H9 (cell line): Measurements from ENCODE around the gene WDR6. TPM values are rescaled to one million over a fixed set of nuclear protein-coding genes. Genes with fewer than 3 reads are reported as not detected.

Experiments used
- DNase-seq: peaks from one replicate; pipeline ENCODE4 v3.0.0-alpha.2; 2017
- H2AFZ ChIP-seq: one replicate; pipeline ENCODE4 v1.6.1; 2013; ENCODE audit warnings: mild to moderate bottlenecking, low read length, control low read depth, moderate library complexity
- H2AK5ac ChIP-seq: 2 replicates; pipeline ENCODE4 v1.6.1; 2013; ENCODE audit warnings: low read length, control low read depth, mixed read lengths; ENCODE audit not compliant: insufficient read length
- H2BK120ac ChIP-seq: one replicate; pipeline ENCODE4 v1.6.1; 2013; ENCODE audit warnings: low read depth, mild to moderate bottlenecking, low read length, control low read depth, inconsistent platforms; ENCODE audit not compliant: poor library complexity, severe bottlenecking
- H2BK12ac ChIP-seq: 2 replicates; pipeline ENCODE4 v1.6.1; 2013; ENCODE audit warnings: low read length, control low read depth, mixed read lengths, low read depth; ENCODE audit not compliant: insufficient read length
- H2BK15ac ChIP-seq: 2 replicates; pipeline ENCODE4 v1.6.1; 2013; ENCODE audit warnings: low read depth, low read length, control low read depth
- H2BK20ac ChIP-seq: one replicate; pipeline ENCODE4 v1.6.1; 2013; ENCODE audit warnings: low read depth, mild to moderate bottlenecking, low read length, control low read depth, inconsistent platforms; ENCODE audit not compliant: poor library complexity, severe bottlenecking
- H2BK5ac ChIP-seq: 2 replicates; pipeline ENCODE4 v1.6.1; 2013; ENCODE audit warnings: low read length, control low read depth, mixed read lengths; ENCODE audit not compliant: insufficient read length
- H3K14ac ChIP-seq: 2 replicates; pipeline ENCODE4 v1.6.1; 2013; ENCODE audit warnings: low read length, control low read depth; ENCODE audit not compliant: insufficient read depth
- H3K18ac ChIP-seq: 2 replicates; pipeline ENCODE4 v1.6.1; 2013; ENCODE audit warnings: low read depth, mild to moderate bottlenecking, mixed read lengths, low read length, control low read depth; ENCODE audit not compliant: insufficient read length
- H3K23ac ChIP-seq: 2 replicates; pipeline ENCODE4 v1.6.1; 2013; ENCODE audit warnings: low read length, control low read depth, mixed read lengths, low read depth; ENCODE audit not compliant: insufficient read length
- H3K23me2 ChIP-seq: 2 replicates; pipeline ENCODE4 v1.6.1; 2013; ENCODE audit warnings: low read depth, mild to moderate bottlenecking, mixed read lengths, low read length, control low read depth; ENCODE audit not compliant: insufficient read length, poor library complexity, severe bottlenecking
- H3K27ac ChIP-seq: 2 replicates; pipeline ENCODE4 v1.5.1; 2013; ENCODE audit warnings: low read length, control low read depth, mixed read lengths, low read depth; ENCODE audit not compliant: insufficient read length
- H3K27me3 ChIP-seq: 2 replicates; pipeline ENCODE4 v1.6.1; 2013; ENCODE audit warnings: low read length, control low read depth, inconsistent platforms; ENCODE audit not compliant: insufficient read depth
- H3K4ac ChIP-seq: 2 replicates; pipeline ENCODE4 v1.6.1; 2013; ENCODE audit warnings: low read depth, mild to moderate bottlenecking, control low read depth, inconsistent platforms, low read length, moderate library complexity
- H3K4me1 ChIP-seq: 2 replicates; pipeline ENCODE4 v1.6.1; 2013; ENCODE audit warnings: low read length, control low read depth, inconsistent platforms; ENCODE audit not compliant: insufficient read depth
- H3K4me2 ChIP-seq: 2 replicates; pipeline ENCODE4 v1.6.1; 2013; ENCODE audit warnings: low read length, control low read depth, mixed read lengths; ENCODE audit not compliant: insufficient read length, insufficient read depth
- H3K56ac ChIP-seq: 2 replicates; pipeline ENCODE4 v1.6.1; 2013; ENCODE audit warnings: low read depth, mild to moderate bottlenecking, mixed read lengths, low read length, control low read depth; ENCODE audit not compliant: insufficient read length
- H3K79me1 ChIP-seq: 2 replicates; pipeline ENCODE4 v1.6.1; 2013; ENCODE audit warnings: low read depth, mild to moderate bottlenecking, moderate library complexity, low read length, control low read depth, inconsistent platforms; ENCODE audit not compliant: insufficient read depth, poor library complexity, severe bottlenecking
- H3K79me2 ChIP-seq: 2 replicates; pipeline ENCODE4 v1.6.1; 2013; ENCODE audit warnings: low read length, control low read depth, inconsistent platforms; ENCODE audit not compliant: insufficient read depth
- H3K9ac ChIP-seq: 2 replicates; pipeline ENCODE4 v1.6.1; 2013; ENCODE audit warnings: low read length, control low read depth, mixed read lengths; ENCODE audit not compliant: insufficient read length; ENCODE audit errors: extremely low read depth
- H3K9me3 ChIP-seq: one replicate; pipeline ENCODE4 v1.6.1; 2013; ENCODE audit warnings: low read depth, low read length, inconsistent platforms; ENCODE audit not compliant: control insufficient read depth
- H3T11ph ChIP-seq: one replicate; pipeline ENCODE4 v1.6.1; 2013; ENCODE audit warnings: mild to moderate bottlenecking, low read length, control low read depth, inconsistent platforms
- H4K20me1 ChIP-seq: one replicate; pipeline ENCODE4 v1.6.1; 2013; ENCODE audit not compliant: control insufficient read depth, insufficient read length, insufficient read depth
- H4K5ac ChIP-seq: 2 replicates; pipeline ENCODE4 v1.6.1; 2013; ENCODE audit warnings: low read depth, mild to moderate bottlenecking, mixed read lengths, low read length, control low read depth; ENCODE audit not compliant: insufficient read length
- H4K8ac ChIP-seq: replicated peaks from 2 replicates; pipeline ENCODE4 v1.6.1; 2013; ENCODE audit warnings: low read length, control low read depth, mixed read lengths, low read depth; ENCODE audit not compliant: insufficient read length
- H4K91ac ChIP-seq: 2 replicates; pipeline ENCODE4 v1.6.1; 2013; ENCODE audit warnings: low read depth, mild to moderate bottlenecking, moderate library complexity, mixed read lengths, low read length, control low read depth; ENCODE audit not compliant: insufficient read length
- H3K27ac Mint-ChIP-seq, 3 experiments: 2 replicates in 2 of 3; 3 replicates in 1 of 3; pipeline ENCODE4 v1.8.0; 2020 to 2021; ENCODE audit warnings: mixed read lengths in 3 of 3, mild to moderate bottlenecking in 1 of 3, moderate library complexity in 1 of 3
- H3K27me3 Mint-ChIP-seq: 2 replicates; pipeline ENCODE4 v1.8.0; 2021; ENCODE audit warnings: low read depth, mild to moderate bottlenecking, moderate library complexity, mixed read lengths
- H3K36me3 Mint-ChIP-seq, 3 experiments: 2 replicates in 2 of 3; 3 replicates in 1 of 3; pipeline ENCODE4 v1.8.0; 2020 to 2021; ENCODE audit warnings: low read depth in 3 of 3, mixed read lengths in 3 of 3; ENCODE audit not compliant: insufficient read depth in 1 of 3
- H3K4me1 Mint-ChIP-seq, 2 experiments: 2 replicates each; pipeline ENCODE4 v1.8.0; 2020; ENCODE audit warnings: mixed read lengths in 2 of 2
- H3K4me3 Mint-ChIP-seq, 2 experiments: 2 replicates in 1 of 2; 3 replicates in 1 of 2; pipeline ENCODE4 v1.8.0; 2020 to 2021; ENCODE audit warnings: mild to moderate bottlenecking in 2 of 2, mixed read lengths in 2 of 2, moderate library complexity in 1 of 2
- H3K9me3 Mint-ChIP-seq, 2 experiments: 2 replicates in 1 of 2; 3 replicates in 1 of 2; pipeline ENCODE4 v1.8.0; 2020; ENCODE audit warnings: mild to moderate bottlenecking in 2 of 2, mixed read lengths in 2 of 2, moderate library complexity in 1 of 2
- CTCF ChIP-seq: fragments of 200-600 bp; sonication (generic); conservative IDR thresholded peaks from 3 replicates; pipeline ENCODE4 v1.8.0; 2021; ENCODE audit warnings: antibody characterized with exemption, mild to moderate bottlenecking
- WGBS: extraction: QIAGEN DNeasy Blood & Tissue Kit; methylation state at CpG from one replicate; pipeline ENCODE4 v1.1.7; 2013; ENCODE audit warnings: missing lambda C conversion rate, low lambda C conversion rate, mixed read lengths; ENCODE audit not compliant: insufficient read length; ENCODE audit errors: extremely low coverage; 5-methylcytosine and 5-hydroxymethylcytosine counted together
- total RNA-seq: library from RNA; stranded (reverse); gene quantifications from 2 replicates; pipeline ENCODE4 v1.2.1, GENCODE V29; 2021

The WDR6 gene
- total RNA-seq, 1 experiment from 2014 or later: 298 TPM

GRCh38 chr3:49021813-49022687, 14.9 kb downstream of the WDR6 start, which contains the start of gene NDUFAF3:
NDUFAF3 (plus strand) TSS chr3:49022121; CDS start chr3:49022145, 24 bp downstream.
- no peak within 1 kb of the TSS for H2BK20ac ChIP-seq
- H2AFZ ChIP-seq: no peak within 1 kb of the TSS
- H3K14ac ChIP-seq: peak within 1 kb of the TSS; percentile 89
- no peak within 1 kb of the TSS for H2BK12ac ChIP-seq
- no peaks in the 10 kb centered on the region for H3K9me3 ChIP-seq
- Mint-ChIP-seq H3K36me3 (peaks cover 38 to 47% (median 46%) of the 10 kb centered on the region in 3 experiments), H3K27me3 (no peaks in the 10 kb centered on the region; the same call in 1 of the 2 replicates), H3K4me1 (peaks cover 22 to 23% of the 10 kb centered on the region in 2 experiments), H3K4me3 (peak within 1 kb of the TSS; percentile 91 to 95), H3K27ac (peak within 1 kb of the TSS; percentile 95 to 98 (median 98)), H3K9me3 (no peaks in the 10 kb centered on the region)
- H3K9ac ChIP-seq: peak within 1 kb of the TSS; percentile 90
- H3K4ac ChIP-seq: peak within 1 kb of the TSS; percentile 55
- peak within 1 kb of the TSS; percentile 53 for H4K5ac ChIP-seq
- no peak within 1 kb of the TSS for H3T11ph ChIP-seq
- no peak within 1 kb of the TSS for H2BK5ac ChIP-seq
- peak; percentile 98 for TF ChIP-seq CTCF
- no peaks in the 10 kb centered on the region for H3K79me2 ChIP-seq
- no peak within 1 kb of the TSS for H3K27ac ChIP-seq
- no peak within 1 kb of the TSS; the same call in 1 of the 2 replicates for H2BK15ac ChIP-seq
- H3K4me1 ChIP-seq: no peaks in the 10 kb centered on the region
- H3K79me1 ChIP-seq: no peaks in the 10 kb centered on the region
- H4K20me1 ChIP-seq: peaks cover 5% of the 10 kb centered on the region
- peak within 1 kb of the TSS; percentile 88 for H3K4me2 ChIP-seq
- peak; percentile 95 for DNase-seq
- no peak within 1 kb of the TSS for H2AK5ac ChIP-seq
- peaks cover 22% of the 10 kb centered on the region for H3K23me2 ChIP-seq
- H3K56ac ChIP-seq: no peak within 1 kb of the TSS
- no peak within 1 kb of the TSS for H4K8ac ChIP-seq
- H2BK120ac ChIP-seq: no peak within 1 kb of the TSS
- no peak within 1 kb of the TSS for H3K23ac ChIP-seq
- no CpG with 5 or more reads among the region's 83 CpGs for WGBS
- H3K27me3 ChIP-seq: no peaks in the 10 kb centered on the region
- H3K18ac ChIP-seq: peak within 1 kb of the TSS; percentile 92
- peak within 1 kb of the TSS; percentile 34 for H4K91ac ChIP-seq
